Measurements from ENCODE around the gene FUT6.
"Not testable (repeated sequence)": the region's sequence is repeated elsewhere in the genome, so short reads cannot be mapped to it uniquely, and the experiment has no call there.

The FUT6 gene, protein sequence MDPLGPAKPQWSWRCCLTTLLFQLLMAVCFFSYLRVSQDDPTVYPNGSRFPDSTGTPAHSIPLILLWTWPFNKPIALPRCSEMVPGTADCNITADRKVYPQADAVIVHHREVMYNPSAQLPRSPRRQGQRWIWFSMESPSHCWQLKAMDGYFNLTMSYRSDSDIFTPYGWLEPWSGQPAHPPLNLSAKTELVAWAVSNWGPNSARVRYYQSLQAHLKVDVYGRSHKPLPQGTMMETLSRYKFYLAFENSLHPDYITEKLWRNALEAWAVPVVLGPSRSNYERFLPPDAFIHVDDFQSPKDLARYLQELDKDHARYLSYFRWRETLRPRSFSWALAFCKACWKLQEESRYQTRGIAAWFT
- long read RNA-seq, donor 1, partial matches to known transcripts = 0 of 3 reads
- long read RNA-seq, donor 1, other reads (novel, unspliced or antisense) = 0 of 3 reads
- long read RNA-seq, donor 2, partial matches to known transcripts = 0 of 3 reads
- long read RNA-seq, donor 2, other reads (novel, unspliced or antisense) = 0 of 3 reads
- long read RNA-seq, donor 3, partial matches to known transcripts = 14 of 20 reads
- long read RNA-seq, donor 3, other reads (novel, unspliced or antisense) = 0 of 20 reads
- long read RNA-seq, donor 4, partial matches to known transcripts = 0 of 5 reads
- long read RNA-seq, donor 4, other reads (novel, unspliced or antisense) = 0 of 5 reads
- long read RNA-seq, donor 5, partial matches to known transcripts = 32 of 35 reads
- long read RNA-seq, donor 5, other reads (novel, unspliced or antisense) = 0 of 35 reads
- long read RNA-seq, donor 6, partial matches to known transcripts = 0 of 9 reads
- long read RNA-seq, donor 6, other reads (novel, unspliced or antisense) = 0 of 9 reads
- long read RNA-seq, donor 7 = 0 reads
- long read RNA-seq, donor 8, partial matches to known transcripts = 0 of 6 reads
- long read RNA-seq, donor 8, other reads (novel, unspliced or antisense) = 0 of 6 reads

DNA sequence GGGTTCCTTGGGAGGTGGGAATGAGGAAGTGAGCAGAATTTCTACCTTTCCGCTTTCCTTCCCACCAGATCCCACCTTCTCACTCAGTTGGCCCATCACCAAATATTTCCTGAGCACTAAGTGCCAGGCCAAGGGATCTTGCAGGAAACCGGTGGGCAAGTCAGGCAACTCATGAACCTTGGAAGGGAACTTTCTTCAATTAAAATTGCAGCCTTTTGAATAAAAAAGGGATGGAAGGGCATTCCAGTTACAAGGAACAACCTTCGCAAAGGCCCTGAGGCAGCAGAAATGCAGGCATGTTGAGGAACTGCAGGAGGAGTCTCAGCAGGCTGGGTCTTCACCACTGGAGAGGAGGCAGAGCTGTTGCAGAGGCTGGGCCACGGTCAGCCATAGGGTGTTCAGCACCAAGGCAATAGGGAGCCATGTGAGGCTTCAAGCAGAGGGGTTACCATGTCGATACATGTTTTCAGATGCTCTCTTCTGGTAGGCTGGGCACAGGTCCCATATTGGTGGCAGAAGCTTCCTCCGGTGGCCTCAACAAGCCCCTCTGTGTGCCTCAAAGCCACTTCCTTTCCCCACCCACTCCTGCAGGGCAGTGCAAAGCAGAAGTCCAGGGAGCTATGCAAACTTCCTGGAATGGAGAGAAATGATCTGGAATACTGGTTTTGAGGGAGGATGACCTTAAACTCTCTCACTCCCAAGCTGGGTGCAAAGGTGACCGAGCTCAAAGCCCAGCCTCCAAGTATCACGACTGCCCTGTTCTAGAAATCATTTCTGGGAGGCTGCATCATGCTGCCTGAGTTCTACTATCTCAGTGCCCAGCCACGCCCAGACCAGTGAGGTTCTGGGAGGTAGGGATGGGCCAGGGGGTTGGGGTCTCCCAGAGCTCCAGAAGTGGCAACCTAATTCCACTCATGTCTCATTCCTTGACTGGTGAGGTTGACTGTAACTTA is at the start of gene FUT6:
Gene FUT6 (minus strand): TSS at position 638 of the 953 bp plus-strand sequence. CDS start 7,135 bp downstream, outside the sequence.
- DNase-seq = no peak

GRCh38 chr19:5884065-5884811 is 44.7 kb upstream of the FUT6 start:
- not testable (repeated sequence) for DNase-seq

- DNase-seq = not testable (repeated sequence)
Observed at GRCh38 chr19:5883157-5883873, 43.8 kb upstream of the FUT6 start.

GRCh38 chr19:5882421-5882968 is 43.0 kb upstream of the FUT6 start:
- no peak for DNase-seq

DNA sequence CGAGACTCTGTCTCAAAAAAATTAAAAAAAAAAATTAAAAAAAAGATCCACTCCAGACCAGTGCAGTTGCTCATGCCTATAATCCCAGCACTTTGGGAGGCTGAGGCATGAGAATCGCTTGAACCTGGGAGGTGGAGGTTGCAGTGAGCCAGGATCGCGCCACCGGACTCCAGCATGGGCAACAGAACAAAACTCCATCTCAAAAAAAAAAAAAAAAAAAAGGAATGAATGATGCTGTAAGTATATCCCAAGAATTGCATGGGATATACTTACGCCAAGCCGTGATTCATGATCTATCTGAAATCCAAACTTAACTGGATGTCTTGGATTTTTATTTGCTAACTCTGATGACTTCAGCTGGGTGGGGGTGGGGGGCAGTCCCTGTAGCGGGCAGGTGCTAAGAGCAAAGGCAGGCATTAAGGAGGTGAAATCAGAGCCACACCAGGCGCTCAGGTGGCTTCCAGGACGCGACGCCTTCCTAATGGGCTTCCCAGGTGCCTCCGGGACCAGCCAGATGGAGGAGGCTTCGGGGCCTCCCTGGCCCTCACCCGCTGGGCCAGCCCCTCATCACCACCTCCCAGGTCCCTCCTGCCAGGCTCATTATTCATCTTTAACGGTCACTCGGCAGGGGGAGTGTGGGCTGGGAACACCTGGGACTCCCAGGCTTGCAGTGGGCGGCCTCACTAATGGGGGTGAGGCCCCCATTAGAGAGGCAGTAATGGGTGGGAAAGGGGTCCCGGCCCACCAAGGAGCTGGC is 42.2 kb upstream of the FUT6 start:
- DNase-seq = no peak

DNA sequence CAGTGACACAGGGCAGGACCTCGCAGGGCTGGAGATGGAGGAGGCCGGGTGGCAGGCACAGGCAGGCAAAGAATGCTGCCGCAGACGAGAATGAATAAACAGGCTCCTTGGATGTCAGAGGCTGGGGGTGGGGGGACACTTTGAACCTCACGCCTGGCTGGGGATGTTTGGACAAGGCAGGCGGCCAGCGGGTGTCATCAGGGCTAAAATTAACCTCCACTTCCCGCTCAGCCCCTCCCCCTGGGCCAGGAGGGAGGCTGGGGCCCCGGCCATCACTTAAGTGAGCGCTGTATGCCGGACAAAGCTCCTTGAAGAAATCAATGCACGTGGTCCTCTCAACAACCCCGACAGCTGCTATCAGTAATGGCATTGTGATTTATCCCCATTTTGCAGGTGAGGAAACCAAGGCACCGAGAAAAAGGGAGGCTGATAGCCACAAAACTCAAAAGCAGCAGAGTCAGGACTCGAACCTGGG is 41.1 kb upstream of the FUT6 start:
- DNase-seq = no peak

- no peak for DNase-seq
Observed at GRCh38 chr19:5880196-5880595, 40.7 kb upstream of the FUT6 start.

DNA sequence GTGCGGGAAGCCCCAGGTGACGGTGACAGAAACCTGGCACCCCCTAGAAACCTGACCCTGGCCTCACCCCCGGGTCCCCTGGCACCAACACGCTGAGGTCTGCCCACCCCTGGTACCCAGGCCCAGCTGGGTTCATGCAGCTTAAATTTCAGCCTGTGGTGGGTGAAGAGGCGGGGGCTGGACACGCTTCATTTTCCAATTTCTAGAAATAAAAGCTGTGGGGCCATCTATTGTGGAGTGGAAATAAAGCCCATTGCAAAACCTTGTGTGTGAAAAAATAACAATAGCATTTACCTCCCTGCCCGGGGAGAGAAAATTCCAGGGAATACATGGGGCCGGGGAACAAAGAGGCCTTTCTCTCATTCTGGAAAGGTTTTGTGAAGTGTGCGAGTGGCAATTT is 38.4 kb upstream of the FUT6 start:
- DNase-seq = no peak

GRCh38 chr19:5877427-5877826 is 37.9 kb upstream of the FUT6 start:
- no peak for DNase-seq

DNA sequence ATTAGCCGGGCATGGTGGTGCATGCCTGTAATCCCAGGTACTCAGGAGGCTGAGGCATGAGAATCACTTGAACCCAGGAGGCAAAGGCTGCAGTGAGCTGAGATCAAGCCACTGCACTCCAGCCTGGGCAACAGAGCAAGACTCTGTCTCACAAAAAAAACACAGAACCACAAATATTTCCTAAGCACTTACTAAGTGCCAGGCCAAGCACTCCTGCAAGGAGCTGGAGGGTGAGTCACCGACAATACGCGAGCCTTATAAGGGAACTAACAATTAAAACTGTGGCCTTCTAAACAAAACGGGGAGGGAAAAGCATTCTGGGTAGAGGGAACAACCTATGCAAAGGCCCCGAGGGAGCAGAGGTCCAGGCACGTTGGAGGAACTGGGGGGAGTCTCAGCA is 35.0 kb upstream of the FUT6 start:
- DNase-seq = not testable (repeated sequence)

DNA sequence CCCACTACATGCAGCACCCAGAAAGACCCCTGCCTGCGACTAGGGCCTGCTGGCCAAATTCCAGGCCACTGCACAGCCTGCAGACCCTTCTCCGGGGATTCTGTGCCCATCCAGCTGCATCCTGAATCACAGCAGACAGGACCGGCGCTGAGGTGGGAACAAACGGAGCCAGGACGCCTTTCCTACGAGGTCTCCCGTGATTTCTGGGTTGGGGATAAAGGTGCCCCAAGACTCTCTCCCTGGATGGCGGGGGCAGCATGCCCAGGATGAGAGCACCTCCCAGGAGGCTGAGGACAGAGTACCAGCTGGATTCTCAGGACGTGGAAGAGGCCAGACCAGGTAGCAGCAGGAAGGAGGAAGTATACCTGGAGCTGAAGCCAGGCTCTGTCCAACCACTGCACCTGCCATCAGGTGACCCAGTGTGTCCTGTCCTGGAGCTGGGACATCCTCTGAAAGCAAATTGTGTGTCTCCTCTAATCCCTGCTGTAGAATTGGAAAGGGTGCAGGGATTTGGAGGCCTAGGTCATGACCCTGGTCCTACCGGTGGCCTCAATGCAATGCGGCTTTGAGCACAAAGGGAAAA is 34.2 kb upstream of the FUT6 start:
- DNase-seq = no peak

DNA sequence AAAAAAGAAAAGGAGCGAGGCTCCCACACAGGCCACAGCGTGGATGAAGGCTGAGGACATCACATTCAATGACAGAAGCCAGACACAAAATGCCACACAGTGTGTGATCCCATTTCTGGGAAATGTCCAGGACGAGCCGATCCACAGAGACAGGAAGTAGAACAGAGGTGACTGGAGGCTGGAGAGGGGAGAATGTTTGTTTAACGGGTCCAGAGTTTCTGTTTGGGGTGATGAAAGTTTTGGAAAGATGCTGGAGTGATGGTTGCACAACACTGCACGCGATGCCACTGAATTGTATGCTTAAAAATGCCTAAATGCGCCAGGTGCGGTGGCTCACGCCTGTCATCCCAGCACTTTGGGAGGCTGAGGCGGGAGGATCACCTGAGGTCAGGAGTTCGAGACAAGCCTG is 31.5 kb upstream of the FUT6 start:
- DNase-seq = no peak

- DNase-seq = no peak
Observed at GRCh38 chr19:5867201-5868136, 28.0 kb upstream of the FUT6 start.

- DNase-seq = no peak
Observed at GRCh38 chr19:5865772-5866171, 26.3 kb upstream of the FUT6 start.

- no peak for DNase-seq
Observed at GRCh38 chr19:5864725-5865486, 25.4 kb upstream of the FUT6 start.

GRCh38 chr19:5864013-5864720 is 24.7 kb upstream of the FUT6 start:
- DNase-seq = no peak
